GM04503 (cell line): ENCODE measurements around the gene MED9.

ENCODE experiments used
- DNase-seq: peaks from one replicate; pipeline ENCODE4 v3.0.0-alpha.2; 2012; ENCODE audit warnings: low read depth

The MED9 gene

DNA sequence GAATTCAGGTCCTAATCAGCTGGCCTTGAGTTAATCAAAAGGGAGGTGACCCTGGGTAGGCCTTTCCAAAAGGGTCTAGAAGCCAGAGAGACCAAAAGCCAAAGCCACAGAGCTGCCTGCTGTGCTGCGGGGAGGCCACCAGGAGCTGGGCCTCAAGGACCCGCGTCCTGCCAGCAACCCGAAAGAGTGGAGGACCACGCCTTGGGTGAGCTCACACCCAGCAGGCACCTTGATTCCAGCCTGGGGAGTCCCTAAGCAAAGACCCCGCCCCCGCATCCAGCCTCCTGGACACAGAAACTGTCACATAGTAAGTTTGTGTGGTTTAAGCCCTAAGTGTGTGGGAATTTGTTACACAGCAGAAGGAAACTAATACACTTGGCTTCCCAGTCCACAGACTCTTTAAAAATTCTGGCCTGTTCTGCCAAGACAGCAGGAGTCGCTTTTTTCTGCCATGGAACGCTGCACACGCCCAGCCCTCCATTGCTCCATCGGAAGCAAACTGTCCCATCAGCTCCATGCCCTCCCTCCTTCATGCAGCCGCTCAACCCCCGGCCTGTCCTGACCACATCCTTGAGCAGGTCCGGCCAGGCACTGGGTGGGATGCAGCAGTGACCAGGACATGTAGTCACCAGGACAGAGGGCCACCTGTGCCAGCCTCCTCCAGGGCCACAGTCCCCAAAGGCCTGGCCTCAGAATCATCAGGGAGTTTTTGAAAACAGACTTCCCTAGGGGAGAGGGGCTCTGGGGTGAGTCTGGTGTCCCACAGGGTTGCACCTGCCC lies 40.3 kb downstream of the MED9 start:
- DNase-seq: no peak

- DNase-seq: no peak
Measured at GRCh38 chr17:17518014-17518413, 41.2 kb downstream of the MED9 start.

DNA sequence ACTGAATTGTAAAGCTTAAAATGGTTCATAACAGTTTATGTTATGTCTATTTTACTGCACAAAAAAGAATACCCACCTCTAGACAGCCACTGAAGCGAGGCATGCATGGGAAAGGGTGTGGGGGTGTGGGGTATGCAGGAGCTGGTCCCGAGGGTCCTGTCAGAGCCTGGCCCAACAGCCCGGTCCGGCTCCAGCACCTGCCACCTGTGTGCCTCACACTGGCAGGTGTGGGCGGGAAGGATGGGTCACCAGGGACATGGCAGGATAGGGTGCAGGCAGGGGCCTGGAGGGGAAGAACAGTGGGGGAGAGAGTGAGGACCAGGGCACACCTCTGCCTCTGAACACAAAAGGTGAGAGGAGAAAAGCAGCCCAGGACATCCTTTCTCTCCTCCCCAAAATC lies 42.2 kb downstream of the MED9 start:
- DNase-seq: no peak

- DNase-seq: no peak
Measured at GRCh38 chr17:17519886-17520285, 43.1 kb downstream of the MED9 start.

GRCh38 chr17:17520599-17521232 lies 43.9 kb downstream of the MED9 start:
- no peak for DNase-seq

GRCh38 chr17:17523001-17523730 lies 46.4 kb downstream of the MED9 start:
- DNase-seq: no peak

GRCh38 chr17:17523731-17524490 lies 47.1 kb downstream of the MED9 start:
- no peak for DNase-seq

GRCh38 chr17:17525311-17525710 lies 48.5 kb downstream of the MED9 start:
- DNase-seq: no peak

- DNase-seq: no peak
Measured at GRCh38 chr17:17525956-17526355, 49.2 kb downstream of the MED9 start.

DNA sequence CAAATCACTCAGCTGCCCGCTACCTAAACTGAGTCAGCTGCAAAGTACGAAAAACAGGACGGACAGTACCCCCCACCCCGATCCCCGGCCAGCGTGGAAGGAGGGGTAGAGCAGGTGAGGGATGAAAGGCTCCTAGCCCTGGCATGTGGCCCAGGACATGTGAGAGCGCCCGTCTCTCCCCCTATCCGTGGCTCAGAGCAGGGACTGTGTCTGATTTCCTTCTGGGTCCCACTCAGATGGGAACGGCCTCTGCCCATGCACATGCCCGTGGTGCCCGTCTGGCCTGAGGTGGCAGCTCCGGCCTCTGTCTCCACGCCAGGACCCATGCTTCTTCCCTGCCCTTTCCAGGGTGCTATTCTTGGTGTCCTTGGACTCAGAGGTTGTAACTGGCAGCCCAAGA lies 49.6 kb downstream of the MED9 start:
- no peak for DNase-seq

DNA sequence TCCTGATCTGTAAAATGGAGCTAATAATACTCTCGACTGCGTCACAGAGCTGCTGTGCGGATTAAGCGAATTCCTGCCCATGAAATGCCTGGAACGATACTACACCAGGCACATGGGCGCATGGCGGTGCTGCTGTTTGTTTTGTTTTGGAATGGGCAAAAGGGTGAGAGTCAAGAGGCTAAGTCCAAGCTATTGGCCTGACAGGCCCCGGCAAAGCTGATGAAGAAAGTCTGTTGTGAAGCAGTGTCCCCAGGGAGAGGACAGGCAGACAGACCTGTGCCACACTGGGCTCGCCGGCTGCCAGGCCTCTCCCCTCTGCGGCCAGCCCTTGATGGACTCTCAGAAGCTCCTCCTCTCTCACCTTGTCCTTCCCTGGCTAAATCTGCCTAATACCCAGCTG lies 50.7 kb downstream of the MED9 start:
- DNase-seq: no peak

DNA sequence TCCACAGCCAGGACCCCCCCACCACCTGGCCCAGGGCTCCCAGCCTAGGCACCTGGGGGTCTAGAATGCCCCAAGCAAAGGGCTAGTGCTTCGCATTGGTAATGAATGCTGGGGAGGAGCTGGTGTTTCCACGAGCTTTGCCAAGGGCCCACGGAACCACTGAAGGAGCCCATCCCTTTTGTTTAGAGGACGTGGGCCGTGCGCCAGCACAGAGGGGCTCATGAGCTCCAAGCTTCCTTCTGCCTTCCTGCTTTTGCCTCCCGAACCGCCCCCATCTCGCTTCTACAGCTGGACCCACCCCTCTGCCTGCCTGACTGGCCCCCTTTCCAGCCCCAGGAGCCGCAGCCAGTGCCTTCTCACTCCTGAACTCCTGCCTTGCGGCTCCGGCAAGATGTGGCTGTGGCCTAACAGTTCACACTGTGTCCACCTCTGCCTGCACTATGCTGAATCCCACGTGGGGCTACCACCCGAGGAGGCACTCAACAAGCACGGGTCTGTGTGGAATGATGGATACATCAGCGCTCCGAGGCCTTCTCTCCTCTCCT lies 51.2 kb downstream of the MED9 start:
- DNase-seq: no peak

- DNase-seq: no peak
Measured at GRCh38 chr17:17528696-17529652, 52.2 kb downstream of the MED9 start.

DNA sequence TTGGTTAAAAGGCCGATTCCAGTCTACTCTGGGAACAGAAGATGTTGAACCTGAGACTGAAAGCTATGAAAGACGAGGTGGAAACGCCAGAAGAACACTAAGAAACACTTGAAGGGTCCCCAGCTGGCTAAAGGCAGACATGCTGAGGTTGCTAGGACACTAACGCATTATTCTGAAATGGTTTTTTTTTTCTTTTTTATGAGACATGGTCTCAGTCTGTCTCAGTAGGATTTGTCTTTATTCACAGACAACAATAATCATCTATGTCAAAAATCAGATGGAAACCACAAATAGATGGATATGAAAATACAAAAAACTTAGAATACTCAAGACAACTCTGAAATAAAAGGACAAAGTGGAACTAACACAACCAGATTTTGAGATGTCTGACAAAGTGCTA lies 54.4 kb downstream of the MED9 start:
- no peak for DNase-seq

- DNase-seq: no peak
Measured at GRCh38 chr17:17532991-17533390, 56.2 kb downstream of the MED9 start.

- no peak for DNase-seq
Measured at GRCh38 chr17:17533901-17534441, 57.2 kb downstream of the MED9 start.

- DNase-seq: no peak
Measured at GRCh38 chr17:17535957-17536356, 59.2 kb downstream of the MED9 start.

GRCh38 chr17:17536702-17537101 lies 59.9 kb downstream of the MED9 start:
- DNase-seq: no peak

GRCh38 chr17:17537311-17538099 lies 60.7 kb downstream of the MED9 start:
- no peak for DNase-seq
